Measurements from ENCODE around the gene EXOC7. TPM values are rescaled to one million over a fixed set of nuclear protein-coding genes. Genes with fewer than 3 reads are reported as not detected.

Gene EXOC7
- total and polyA plus RNA-seq, 2 of the 8 experiments (the other 6 are each of a cell fraction or from before 2014, with no cell fraction given) = 77.1 to 92.6 TPM

DNA sequence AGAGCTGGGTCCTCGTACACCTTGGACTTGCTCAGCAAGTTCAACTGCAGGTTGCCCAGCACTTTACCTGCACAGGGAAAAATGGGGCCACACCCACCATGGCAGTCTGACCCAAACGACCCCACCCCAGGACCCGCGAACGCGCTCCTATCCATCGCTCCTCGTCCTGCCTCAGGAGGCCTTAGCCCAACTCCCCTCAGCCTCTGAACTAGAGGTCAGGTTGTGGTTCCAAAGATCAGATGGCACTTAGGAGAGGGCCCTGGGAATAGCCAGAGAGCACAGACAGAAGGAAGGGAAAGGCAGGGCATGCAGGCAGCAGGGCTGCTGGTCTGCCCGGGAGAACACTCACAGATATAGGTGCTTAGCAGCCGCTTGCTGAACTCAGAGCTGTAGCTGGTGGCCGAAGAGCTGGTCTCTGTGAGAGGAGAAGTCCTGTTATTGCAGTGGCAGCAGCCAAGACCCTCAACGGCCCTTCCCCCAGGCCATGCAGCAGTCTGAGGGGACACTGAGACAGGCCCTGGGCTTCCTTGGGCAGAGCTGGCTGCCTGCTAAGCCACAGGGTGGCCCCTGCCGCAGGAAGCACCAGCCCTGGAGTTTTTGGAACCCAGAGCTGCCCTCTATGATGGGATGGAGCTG, 17.7 kb downstream of the EXOC7 start:
- Histone ChIP-seq H3K4ac (replicated peaks; ENCODE audit: insufficient read length, low read depth, low read length) (no peak overlapping the region), H2BK12ac (ENCODE audit: low read depth, low read length) (no peak overlapping the region), H3K36me3 (ENCODE audit: control insufficient read depth in 2 of 4, insufficient read depth in 4 of 4, low read length in 3 of 4) (peaks cover 21 to 51% (median 50%) of the 10 kb centered on the region in 4 experiments), H3K27ac (ENCODE audit: low read depth, low read length) (no peak overlapping the region), H2BK120ac (replicated peaks; ENCODE audit: low read depth, low read length) (no peak overlapping the region), H3K9ac (replicated peaks in 1 of 4; ENCODE audit: extremely low read depth in 1 of 4, low read depth in 3 of 4, low read length in 3 of 4) (no peak overlapping the region), H3K4me1 (replicated peaks in 1 of 4; ENCODE audit: control insufficient read depth in 3 of 4, insufficient read depth in 4 of 4, low read length in 3 of 4) (peaks cover 0 to 7% (median 0%) of the 10 kb centered on the region in 4 experiments; a peak in 4 of 7 replicates), H3K27me3 (replicated peaks in 1 of 4; ENCODE audit: control insufficient read depth in 3 of 4, extremely low read depth in 1 of 4, insufficient read depth in 3 of 4, low read length in 3 of 4) (no peaks in the 10 kb centered on the region), H3K56ac (replicated peaks; ENCODE audit: insufficient read length, low read depth, low read length) (no peak overlapping the region), H3K14ac (ENCODE audit: insufficient read length) (no peak overlapping the region), H2BK20ac (ENCODE audit: low read length) (no peak overlapping the region), H2BK5ac (ENCODE audit: low read depth, low read length) (no peak overlapping the region), H3K79me2 (ENCODE audit: control insufficient read depth in 1 of 2, insufficient read depth in 2 of 2, low read length in 2 of 2) (no peaks in the 10 kb centered on the region), H4K8ac (ENCODE audit: extremely low read depth, insufficient read depth, low read length) (no peak overlapping the region), H3K18ac (ENCODE audit: extremely low read depth, low read length) (no peak overlapping the region), H2AK5ac (ENCODE audit: low read depth, low read length) (no peak overlapping the region), H4K5ac (ENCODE audit: insufficient read length, low read depth, low read length) (no peak overlapping the region), H3K23me2 (ENCODE audit: low read depth, low read length) (no peaks in the 10 kb centered on the region), H4K20me1 (replicated peaks in 1 of 2; ENCODE audit: control insufficient read depth in 1 of 2, insufficient read depth in 2 of 2, low read length in 2 of 2) (peaks cover 3 to 9% of the 10 kb centered on the region in 2 experiments), H2BK15ac (ENCODE audit: low read length) (no peak overlapping the region), H2AFZ (ENCODE audit: low read length) (no peak overlapping the region), H3K23ac (ENCODE audit: insufficient read length) (no peak overlapping the region), H4K91ac (replicated peaks; ENCODE audit: insufficient read length, low read length) (no peak overlapping the region), H3K9me3 (ENCODE audit: insufficient read depth in 2 of 2, low read depth in 1 of 2, low read length in 1 of 2) (no peaks in the 10 kb centered on the region), H3K4me2 (ENCODE audit: insufficient read depth in 1 of 2, low read depth in 2 of 2, low read length in 2 of 2) (no peak overlapping the region), H3K79me1 (ENCODE audit: low read depth, low read length) (no peaks in the 10 kb centered on the region), H3K4me3 (ENCODE audit: extremely low read depth in 1 of 4, insufficient read depth in 2 of 4, low read depth in 3 of 4, low read length in 4 of 4) (no peak overlapping the region)
- WGBS, 2 experiments (ENCODE audit: extremely low coverage in 1 of 2, insufficient coverage in 1 of 2, insufficient read length in 1 of 2, insufficient replicate concordance in 2 of 2, low coverage in 1 of 2, low lambda C conversion rate in 2 of 2, missing lambda C conversion rate in 1 of 2) = 96% methylated on average over 13 of the region's 13 CpGs; no CpG with 5 or more reads in 1 of the 2 experiments
- ChIA-PET POLR2A (ENCODE audit: partially characterized antibody) (interaction anchor here (0.7 to 2.6 kb wide), 4 partner anchors 8 to 186 kb away, joined by 3 to 10 read pairs (median 4); partner anchors contain the start of gene GALR2), CTCF (ENCODE audit: partially characterized antibody) (interaction anchor here (0.7 to 3.5 kb wide), 10 partner anchors 10 to 95 kb away, joined by 3 to 14 read pairs (median 4); partner anchors contain the start of gene GALR2)
- DNase-seq (ENCODE audit: low read depth in 1 of 2, low spot score in 2 of 2) = no peak
- FAIRE-seq = no peak
- TF ChIP-seq POLR2AphosphoS5 (IDR thresholded peaks at IDR 0.05; ENCODE audit: low read depth, low read length) (no peak), CREB1 (IDR thresholded peaks at IDR 0.05) (no peak), EGR1 (IDR thresholded peaks at IDR 0.05; ENCODE audit: borderline replicate concordance, low read depth, low read length) (no peak), BRCA1 (IDR thresholded peaks at IDR 0.05; ENCODE audit: low read depth, low read length) (no peak), RXRA (IDR thresholded peaks at IDR 0.05; ENCODE audit: insufficient read depth, low read depth, low read length) (no peak), SAP30 (IDR thresholded peaks at IDR 0.05; ENCODE audit: insufficient read depth, insufficient replicate concordance, low read length) (no peak)

All from H1 (cell line).